Activated CD8-positive, alpha-beta memory T cell treated with anti-CD3 and anti-CD28 coated beads, Interleukin-2, amount 10 ng/mL, durations not matched to agents 7 days and 5 days (primary cell): Measurements from ENCODE around the gene IPMK. TPM values are rescaled to one million over a fixed set of nuclear protein-coding genes. Genes with fewer than 3 reads are reported as not detected.

Source experiments
- ATAC-seq: fragments of 150-1000 bp; cut with Tn5 transposase; one replicate; pipeline ENCODE4 v1.10.0; 2021; ENCODE audit warnings: moderate library complexity
- CTCF ChIA-PET: fragments of 350-600 bp; sonication (Branson Sonifier 250); formaldehyde crosslinking; loops from one replicate; lab custom pipeline; 2021; ENCODE audit warnings: antibody characterized with exemption; lab: Charles Lee
- DNase-seq: peaks from one replicate; pipeline ENCODE4 v3.0.0-alpha.2; 2020
- H3K27ac Mint-ChIP-seq: one replicate; pipeline ENCODE4 v1.8.0; 2021; ENCODE audit warnings: mild to moderate bottlenecking, mixed read lengths
- H3K27me3 Mint-ChIP-seq: one replicate; pipeline ENCODE4 v1.8.0; 2021; ENCODE audit warnings: mixed read lengths
- H3K36me3 Mint-ChIP-seq: one replicate; pipeline ENCODE4 v1.8.0; 2021; ENCODE audit warnings: mild to moderate bottlenecking, mixed read lengths
- H3K4me1 Mint-ChIP-seq: one replicate; pipeline ENCODE4 v1.8.0; 2021; ENCODE audit warnings: mixed read lengths
- H3K4me3 Mint-ChIP-seq: one replicate; pipeline ENCODE4 v1.8.0; 2021; ENCODE audit warnings: mild to moderate bottlenecking, moderate library complexity, mixed read lengths
- H3K9me3 Mint-ChIP-seq: one replicate; pipeline ENCODE4 v1.8.0; 2022; ENCODE audit warnings: low read depth, mixed read lengths
- total RNA-seq, 2 experiments: library from RNA; stranded (reverse); gene quantifications; one replicate each; pipeline ENCODE4 v1.2.3, GENCODE V29; 2021

Gene IPMK
- total RNA-seq, 2 experiments from 2014 or later, result 5.2 to 5.7 TPM

DNA sequence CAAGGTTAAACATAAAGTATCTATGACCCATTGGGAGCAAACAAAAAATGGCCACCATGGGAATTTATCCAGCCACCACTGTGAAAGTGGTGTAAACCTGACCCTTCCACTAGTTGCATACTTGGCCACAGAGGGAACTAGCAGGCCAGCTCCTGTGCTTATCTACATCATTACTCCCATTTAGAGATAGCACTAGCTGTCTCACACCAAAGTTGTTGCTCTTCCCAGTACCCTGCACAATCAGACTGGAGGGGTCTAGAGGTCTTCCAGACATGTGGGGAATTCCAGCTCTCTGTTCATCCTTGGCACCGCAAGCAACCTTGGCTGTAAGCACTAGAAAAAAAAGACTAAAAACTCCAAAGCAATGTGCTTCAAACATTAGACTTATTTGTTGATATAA, 113.9 kb downstream of the IPMK start:
- Mint-ChIP-seq H3K36me3 (no peaks in the 10 kb centered on the region), H3K4me3 (no peak overlapping the region), H3K4me1 (no peaks in the 10 kb centered on the region), H3K9me3 (no peaks in the 10 kb centered on the region), H3K27ac (no peak overlapping the region), H3K27me3 (peaks cover 15% of the 10 kb centered on the region)
- DNase-seq, result no peak
- no peak for ATAC-seq
- CTCF ChIA-PET, result interaction anchor here (1.3 to 1.4 kb wide), 2 partner anchors 10 to 813 kb away, joined by 3 to 4 read pairs; no protein-coding TSS in a partner anchor

DNA sequence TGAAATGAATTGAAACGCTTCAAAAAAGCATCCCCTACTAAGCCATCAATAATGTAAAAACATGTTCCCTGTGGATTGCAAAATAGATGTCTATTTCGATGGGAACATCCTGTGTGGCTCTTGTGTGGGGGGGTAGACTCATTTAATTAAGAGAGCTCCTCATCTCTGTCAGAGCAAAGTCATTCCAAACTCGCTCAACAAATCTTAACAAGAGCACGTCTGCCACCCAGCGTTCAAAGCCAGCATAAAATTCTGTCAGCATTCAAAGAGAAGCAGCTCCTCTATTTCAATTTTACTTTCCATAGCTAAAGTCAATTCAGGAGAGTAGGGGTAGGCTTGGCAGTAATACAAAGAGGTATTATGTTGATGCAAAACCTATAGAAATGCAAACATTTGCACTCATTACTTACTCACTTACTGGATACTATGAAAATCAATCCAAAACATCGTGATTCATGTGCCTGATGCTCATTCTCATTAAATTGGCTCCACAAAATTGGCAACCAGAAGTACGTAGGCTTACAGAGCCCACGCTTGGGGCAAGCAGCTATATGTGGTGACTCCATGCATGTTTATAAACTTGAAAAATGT, 114.9 kb downstream of the IPMK start:
- CTCF ChIA-PET, result interaction anchor here (1.0 to 1.4 kb wide), 4 partner anchors 9 to 812 kb away, joined by 3 to 4 read pairs (median 4); no protein-coding TSS in a partner anchor
- peak; percentile 56 for DNase-seq
- peaks cover 9% of the 10 kb centered on the region for H3K27me3 Mint-ChIP-seq
- no peak overlapping the region for H3K4me3 Mint-ChIP-seq
- ATAC-seq, result no peak
- H3K4me1 Mint-ChIP-seq, result no peaks in the 10 kb centered on the region
- H3K9me3 Mint-ChIP-seq, result no peaks in the 10 kb centered on the region
- no peak overlapping the region for H3K27ac Mint-ChIP-seq
- H3K36me3 Mint-ChIP-seq, result no peaks in the 10 kb centered on the region

GRCh38 chr10:58150290-58150689, 117.4 kb downstream of the IPMK start:
- DNase-seq (no peak), ATAC-seq (no peak)
- Mint-ChIP-seq H3K4me1 (no peaks in the 10 kb centered on the region), H3K9me3 (no peaks in the 10 kb centered on the region), H3K4me3 (no peak overlapping the region), H3K27me3 (peaks cover 13% of the 10 kb centered on the region), H3K36me3 (no peaks in the 10 kb centered on the region), H3K27ac (no peak overlapping the region)
- CTCF ChIA-PET, result interaction anchor here (1.6 kb wide), 1 partner anchor 27 kb away, joined by 5 read pairs; no protein-coding TSS in a partner anchor

DNA sequence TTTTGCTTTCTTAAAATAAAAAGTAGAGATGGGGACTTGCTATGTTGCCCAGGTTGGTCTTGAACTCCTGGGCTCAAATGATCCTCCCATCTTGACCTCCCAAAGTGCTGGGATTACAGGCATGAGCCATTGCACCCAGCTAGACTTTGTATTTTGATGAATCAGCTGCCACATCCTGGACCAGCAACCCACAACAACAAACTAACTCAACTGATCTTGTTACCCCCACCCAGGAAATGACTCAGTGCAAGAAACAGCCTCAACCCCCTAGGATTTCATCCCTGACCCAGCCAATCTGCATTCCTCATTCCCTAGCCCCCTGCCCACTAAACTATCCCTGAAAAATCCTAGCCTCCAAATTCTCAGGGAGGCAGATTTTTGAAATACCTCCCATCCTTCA, 123.8 kb downstream of the IPMK start:
- peaks cover 14% of the 10 kb centered on the region for H3K4me1 Mint-ChIP-seq
- ATAC-seq, result peak; percentile 42
- peak; percentile 53 for DNase-seq

More for the DNA sequence above, 123.8 kb downstream of the IPMK start:
- H3K27ac Mint-ChIP-seq, result no peak overlapping the region
- H3K36me3 Mint-ChIP-seq, result peaks cover 4% of the 10 kb centered on the region
- peaks cover 11% of the 10 kb centered on the region for H3K9me3 Mint-ChIP-seq
- H3K27me3 Mint-ChIP-seq, result peaks cover 4% of the 10 kb centered on the region
- no peak overlapping the region for H3K4me3 Mint-ChIP-seq
- CTCF ChIA-PET, result interaction anchor here (1.1 to 1.5 kb wide), 2 partner anchors 9 to 33 kb away, joined by 4 to 5 read pairs; no protein-coding TSS in a partner anchor

Other genes with a start within 250 kb of the IPMK start
- gene CISD1, start 1.3 kb upstream of the IPMK start, total RNA-seq, result 10 to 100 TPM; 32.2 to 39.4 TPM
- 10 to 100 TPM; 12.2 to 14.6 TPM for gene UBE2D1, start 67.1 kb upstream of the IPMK start, total RNA-seq
- 10 to 100 TPM; 52.8 to 80.8 TPM for gene TFAM, start 117.5 kb upstream of the IPMK start, total RNA-seq
- gene BICC1, start 245.0 kb upstream of the IPMK start, total RNA-seq, result under 1 TPM in 1 of 2 experiments, not detected in 1; 0.14 TPM